CD4-positive, alpha-beta T cell treated with Interleukin-4 for 1 hour (primary cell): ENCODE data around the gene PDK2.
"Not testable (repeated sequence)": the region's sequence is repeated elsewhere in the genome, so short reads cannot be mapped to it uniquely, and the experiment has no call there.

ENCODE experiments used
- DNase-seq, 2 donors: peaks; one replicate each; pipeline ENCODE4 v3.0.0-alpha.2; 2020 to 2022

Gene PDK2

GRCh38 chr17:50059256-50059655 lies 35.9 kb upstream of the PDK2 start:
- DNase-seq = no peak

DNA sequence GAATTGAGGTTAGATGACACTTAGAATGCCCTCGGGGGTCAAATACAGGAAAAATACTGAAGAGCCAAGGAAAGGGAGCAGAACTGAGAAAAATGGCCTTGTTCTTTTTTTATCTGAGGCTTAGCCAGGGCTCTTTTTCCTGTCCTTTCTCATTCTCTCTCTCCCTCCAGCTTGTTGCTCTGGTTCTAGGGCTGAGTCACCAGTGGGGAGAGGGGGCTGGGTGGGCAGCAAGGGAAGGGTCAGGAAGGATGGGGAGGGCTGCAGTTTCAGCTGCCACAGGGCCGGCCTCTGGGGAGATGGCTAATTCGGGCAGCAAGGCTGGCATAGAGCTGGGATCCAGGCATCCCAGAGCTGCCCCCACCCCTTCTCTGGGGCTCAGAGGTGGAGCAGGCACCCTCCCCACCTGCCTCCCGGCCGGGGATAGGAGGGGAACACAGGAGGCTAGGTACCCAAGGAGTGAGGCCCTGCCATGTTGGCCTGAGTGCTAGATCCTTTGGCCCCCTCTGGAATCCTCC lies 35.3 kb upstream of the PDK2 start:
- no peak for DNase-seq

DNA sequence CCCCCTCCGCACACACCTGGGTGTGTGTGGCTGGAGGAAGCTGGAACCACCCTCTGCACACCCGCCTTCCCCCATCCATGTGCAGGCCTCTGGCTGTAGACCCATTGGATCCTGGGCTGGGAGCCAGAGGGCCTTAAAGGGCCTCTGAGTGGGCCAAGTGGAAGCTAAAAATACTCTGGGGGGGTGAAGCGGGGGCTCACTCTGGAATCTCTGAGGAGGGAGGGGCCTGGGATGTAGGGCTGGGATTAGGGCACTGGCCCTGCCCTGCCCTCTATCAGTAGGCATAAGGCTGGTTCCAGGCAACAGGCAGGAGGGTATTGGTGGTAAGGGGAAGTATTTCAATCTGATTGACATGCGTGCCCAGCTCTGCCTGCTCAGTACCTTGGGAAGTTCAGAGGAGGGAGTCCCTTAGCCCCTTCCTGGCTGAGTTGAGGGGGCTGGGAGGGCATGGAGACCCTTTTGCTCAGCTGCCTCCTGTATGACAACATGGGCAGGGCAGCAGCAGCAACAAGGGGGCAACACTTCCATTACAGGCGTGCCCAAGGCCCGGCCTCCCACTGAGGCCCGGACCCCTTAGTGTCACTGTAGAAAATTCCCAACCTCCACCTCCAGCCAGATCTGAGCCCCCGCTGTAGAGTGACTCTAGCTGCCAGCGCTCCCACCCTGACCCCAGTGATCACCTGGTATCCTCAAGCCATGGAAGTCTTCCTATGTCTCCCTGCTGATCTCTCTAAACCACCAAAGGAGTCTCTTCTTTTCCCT lies 34.0 kb upstream of the PDK2 start:
- DNase-seq = no peak

DNA sequence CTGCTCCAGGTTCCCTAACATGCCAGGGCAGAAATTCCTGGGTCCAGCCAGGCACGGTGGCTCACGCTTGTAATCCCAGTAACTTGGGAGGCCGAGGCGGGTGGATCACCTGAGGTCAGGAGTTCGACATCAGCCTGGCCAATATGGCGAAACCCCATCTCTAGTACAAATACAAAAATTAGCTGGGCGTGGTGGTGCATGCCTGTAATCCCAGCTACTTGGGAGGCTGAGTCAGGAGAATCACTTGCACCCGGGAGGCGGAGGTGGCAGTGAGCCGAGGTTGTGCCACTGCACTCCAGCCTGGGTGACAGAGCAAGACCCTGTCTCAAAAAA lies 33.5 kb upstream of the PDK2 start:
- not testable (repeated sequence) for DNase-seq

DNA sequence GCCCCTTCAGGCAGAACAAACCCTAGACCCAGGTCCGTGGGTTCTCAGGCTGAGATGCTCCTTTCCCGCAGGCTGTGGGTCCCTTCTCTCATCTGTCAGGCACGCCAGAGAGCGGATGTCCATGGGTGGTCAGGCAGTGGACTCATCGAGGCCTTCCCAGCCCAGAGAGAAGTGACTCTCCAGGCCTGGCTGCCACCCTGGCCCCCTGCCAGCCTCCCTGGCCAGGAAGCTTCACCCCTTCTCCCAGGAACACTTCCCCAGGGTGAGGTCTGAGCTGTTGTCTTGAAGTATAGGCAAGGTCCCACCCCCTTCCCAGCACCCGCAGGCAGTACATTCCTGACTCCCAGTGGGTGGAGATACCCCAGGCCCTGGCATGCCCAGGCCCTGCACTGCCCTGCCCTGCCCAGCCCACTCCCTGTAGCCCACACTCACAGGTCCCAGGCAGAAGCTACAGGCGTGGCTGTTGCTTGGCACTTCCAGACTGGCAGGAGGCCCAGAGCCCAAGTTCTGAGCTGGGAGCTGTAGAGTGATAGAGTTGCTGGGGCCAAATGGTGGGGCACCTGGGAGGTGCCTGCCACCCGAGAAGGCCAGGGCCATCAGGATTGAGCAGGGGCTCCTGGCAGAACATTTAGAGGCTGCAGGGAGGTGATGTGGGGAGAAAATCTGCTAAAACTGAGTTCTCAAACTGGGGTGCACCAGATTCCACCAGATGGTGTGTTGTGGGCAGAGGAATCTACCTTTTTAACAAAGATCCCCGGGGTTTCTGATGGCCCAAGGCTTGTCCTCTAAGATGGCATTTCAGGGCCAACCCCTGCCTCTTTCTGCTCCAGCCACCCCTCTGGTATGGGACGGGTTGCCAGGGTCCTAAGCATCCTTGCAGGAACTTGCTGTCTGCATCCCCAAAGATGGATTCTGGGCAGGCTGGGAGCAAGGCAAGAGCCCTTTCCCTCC lies 32.6 kb upstream of the PDK2 start:
- no peak for DNase-seq

GRCh38 chr17:50063561-50064252 lies 31.4 kb upstream of the PDK2 start:
- DNase-seq = no peak

GRCh38 chr17:50064253-50065001 lies 30.7 kb upstream of the PDK2 start:
- no peak for DNase-seq

DNA sequence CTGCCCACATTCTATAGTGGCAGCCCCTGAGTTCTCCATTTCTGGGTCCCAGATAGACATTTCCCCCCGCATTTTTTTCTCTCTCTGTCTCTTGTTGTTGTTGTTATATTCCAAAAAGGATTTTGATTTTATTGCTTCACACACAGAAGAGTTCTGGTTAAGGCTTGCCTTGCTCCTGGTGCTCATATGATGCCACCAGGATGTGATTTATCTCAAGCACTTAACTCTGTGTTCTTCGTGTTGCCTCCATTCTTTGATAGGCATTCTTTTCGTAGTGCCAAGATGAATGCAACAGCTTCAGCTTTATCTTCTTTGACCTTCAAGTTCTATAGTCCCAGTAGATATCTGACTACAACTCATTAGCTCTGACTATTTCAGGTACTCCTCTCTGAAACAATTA lies 30.1 kb upstream of the PDK2 start:
- no peak for DNase-seq

DNA sequence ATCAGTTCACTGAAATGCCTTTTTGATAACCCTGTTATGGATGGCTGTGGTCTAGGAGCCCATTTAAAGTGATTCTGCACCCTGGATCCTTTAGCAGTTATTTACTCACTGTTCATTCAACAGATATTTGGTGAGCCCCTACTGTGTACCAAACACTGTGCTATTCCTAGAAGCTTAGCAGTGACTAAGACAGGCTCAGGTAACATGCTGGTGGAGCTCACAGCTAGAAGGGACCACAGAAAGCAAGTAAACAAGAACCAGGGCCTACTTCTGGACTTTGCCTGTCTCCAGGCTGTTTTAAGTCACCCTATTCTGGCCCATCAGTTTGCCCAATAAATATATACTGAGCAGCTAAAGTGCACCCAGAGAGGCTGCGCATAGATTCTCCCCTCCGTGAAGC lies 28.2 kb upstream of the PDK2 start:
- DNase-seq = no peak

- DNase-seq = no peak
These were observed 27.2 kb upstream of the PDK2 start for GRCh38 chr17:50067996-50068395.

- DNase-seq = no peak
These were observed 24.1 kb upstream of the PDK2 start for GRCh38 chr17:50070908-50071680.

GRCh38 chr17:50071692-50072091 lies 23.5 kb upstream of the PDK2 start:
- DNase-seq = no peak

- no peak for DNase-seq
These were observed 23.0 kb upstream of the PDK2 start for GRCh38 chr17:50072130-50072529.

- DNase-seq = no peak
These were observed 22.2 kb upstream of the PDK2 start for GRCh38 chr17:50072925-50073324.

DNA sequence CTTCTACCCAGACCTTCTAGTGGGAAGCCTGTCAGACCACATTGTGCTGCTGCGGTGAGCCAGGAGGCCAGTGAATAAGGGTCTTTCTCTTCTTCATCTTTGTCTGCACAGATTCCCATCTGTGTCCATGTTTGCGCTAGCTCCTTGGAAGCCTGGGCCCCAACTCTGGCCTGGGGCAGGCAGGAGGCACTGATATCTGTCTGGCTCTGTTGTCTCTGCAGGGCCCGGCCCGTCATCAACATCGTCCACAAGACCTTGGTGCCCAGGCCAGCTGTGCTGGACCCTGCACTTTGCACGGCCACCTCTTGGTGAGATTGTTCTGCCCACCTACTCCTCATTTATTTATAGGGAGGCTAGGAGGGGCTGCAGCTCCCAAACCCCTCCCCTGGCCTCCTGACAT lies 20.9 kb upstream of the PDK2 start:
- DNase-seq = no peak

- no peak for DNase-seq
These were observed 19.6 kb upstream of the PDK2 start for GRCh38 chr17:50075446-50076032.

- DNase-seq = no peak
These were observed 18.9 kb upstream of the PDK2 start for GRCh38 chr17:50076221-50076590.

- no peak for DNase-seq
These were observed 18.4 kb upstream of the PDK2 start for GRCh38 chr17:50076591-50077235.

- DNase-seq = no peak
These were observed 16.7 kb upstream of the PDK2 start for GRCh38 chr17:50078430-50078829.

GRCh38 chr17:50079334-50080095 lies 15.6 kb upstream of the PDK2 start:
- DNase-seq = peak in 1 of 2 donors; percentile 24
